GM19324 (cell line): ENCODE results near the gene GPC6.

Experiments used
- ATAC-seq: cut with Tn5 transposase; IDR thresholded peaks from one replicate; pipeline ENCODE4 v1.9.1; 2021; ENCODE audit warnings: mild to moderate bottlenecking, moderate library complexity; ENCODE audit not compliant: unreplicated experiment, low FRiP score

The GPC6 gene

GRCh38 chr13:93549326-93550005, 322.9 kb downstream of the GPC6 start:
- ATAC-seq: no peak

- no peak for ATAC-seq
These were observed 323.6 kb downstream of the GPC6 start for GRCh38 chr13:93550236-93550635.

DNA sequence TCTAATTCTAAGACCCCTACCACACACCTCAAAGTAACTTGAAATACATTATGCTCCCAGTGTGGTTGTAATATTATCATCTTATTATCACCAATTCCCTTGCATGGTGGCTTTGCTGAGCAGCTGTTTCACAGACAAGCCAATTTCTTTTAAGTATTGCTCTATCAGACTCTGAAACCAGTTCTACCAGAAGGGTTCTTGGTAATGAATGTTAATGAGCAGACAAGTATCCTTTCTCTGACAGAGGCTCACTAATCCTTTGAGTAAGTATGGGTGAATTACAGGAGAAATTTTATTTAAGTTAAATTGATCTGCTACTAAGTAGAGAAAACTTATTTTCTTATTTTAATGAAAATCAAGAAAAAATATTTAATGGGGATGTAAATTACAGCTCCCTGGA, 326.0 kb downstream of the GPC6 start:
- no peak for ATAC-seq

DNA sequence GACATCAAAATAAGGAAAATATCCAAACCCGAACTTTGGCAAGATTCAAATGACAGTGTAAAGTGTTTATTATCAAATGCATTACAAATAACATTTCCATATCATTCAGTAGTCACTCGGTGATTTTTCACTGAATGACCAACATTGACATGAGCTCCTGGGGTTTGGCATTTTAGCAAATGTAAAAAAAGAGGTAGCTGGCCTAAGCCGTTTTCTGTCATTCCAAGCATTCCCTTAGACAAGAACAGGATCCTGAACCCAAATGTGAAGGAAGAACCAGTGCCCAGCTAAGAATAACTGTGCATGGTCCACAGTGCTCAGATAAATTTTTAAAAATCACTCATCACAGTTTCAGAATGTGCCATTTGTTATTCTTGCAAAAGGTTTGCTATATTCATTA, 327.9 kb downstream of the GPC6 start:
- ATAC-seq: no peak

GRCh38 chr13:93558637-93559036, 332.0 kb downstream of the GPC6 start:
- no peak for ATAC-seq

GRCh38 chr13:93559718-93560117, 333.1 kb downstream of the GPC6 start:
- ATAC-seq: no peak

- ATAC-seq: no peak
These were observed 335.1 kb downstream of the GPC6 start for GRCh38 chr13:93561576-93562225.

DNA sequence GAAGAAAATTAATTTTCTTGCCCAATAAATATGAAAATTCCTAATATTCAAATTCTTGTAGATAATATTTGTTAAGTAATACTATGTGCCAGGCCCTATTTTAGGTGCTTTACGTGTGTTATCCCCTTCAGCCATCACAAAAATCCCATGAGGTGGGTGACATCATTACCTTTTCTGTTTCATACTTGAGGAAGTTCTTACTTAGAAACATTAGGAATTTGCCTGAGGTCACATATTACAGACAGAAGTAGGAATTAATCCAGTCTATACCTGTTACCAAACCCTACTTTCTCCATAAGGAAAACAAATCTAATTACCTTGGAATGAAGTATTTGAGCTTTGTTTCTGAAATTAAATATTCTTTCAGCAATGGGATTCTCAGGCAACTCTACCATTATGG, 336.1 kb downstream of the GPC6 start:
- ATAC-seq: no peak

- ATAC-seq: no peak
These were observed 350.5 kb downstream of the GPC6 start for GRCh38 chr13:93577105-93577504.

DNA sequence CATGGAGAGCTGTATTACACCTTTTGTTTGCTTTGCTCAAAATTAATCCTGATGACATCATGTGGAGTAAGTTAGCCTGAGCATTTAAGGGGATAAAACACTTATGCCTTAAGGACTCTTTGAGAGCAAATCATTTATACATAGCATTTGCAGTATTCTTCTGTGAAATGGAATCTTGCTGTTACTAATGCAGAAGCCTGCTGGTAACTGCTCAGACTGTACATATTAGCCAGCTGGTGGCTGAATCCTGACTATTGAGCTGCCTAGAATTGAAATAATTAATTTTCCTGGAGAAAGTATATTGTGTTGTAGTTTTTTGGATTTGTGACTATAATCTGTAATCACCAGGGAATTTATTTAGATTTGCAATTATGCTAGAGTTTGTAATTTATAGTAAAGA, 363.2 kb downstream of the GPC6 start:
- no peak for ATAC-seq

- no peak for ATAC-seq
These were observed 376.4 kb downstream of the GPC6 start for GRCh38 chr13:93603043-93603442.

DNA sequence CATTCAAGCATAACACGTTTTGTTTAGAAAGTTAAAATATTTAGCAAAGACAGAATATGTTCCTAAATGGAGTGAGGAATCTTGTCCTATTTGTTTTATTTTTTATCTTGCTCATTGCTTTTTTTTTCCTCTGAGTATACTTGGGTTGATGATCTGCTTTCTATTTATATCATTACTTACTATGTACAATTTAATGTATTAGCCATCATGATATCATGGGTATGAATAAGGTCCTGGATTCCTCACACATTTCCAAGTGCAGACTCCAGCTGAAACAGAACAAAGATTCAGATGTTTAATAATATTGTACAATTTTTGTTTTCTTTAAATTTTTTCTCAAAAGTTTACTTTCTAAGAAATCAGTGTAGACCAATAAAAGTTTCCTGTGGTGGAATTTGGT, 388.2 kb downstream of the GPC6 start:
- ATAC-seq: no peak

GRCh38 chr13:93620181-93620765, 393.7 kb downstream of the GPC6 start:
- no peak for ATAC-seq

GRCh38 chr13:93621051-93621450, 394.4 kb downstream of the GPC6 start:
- ATAC-seq: no peak

GRCh38 chr13:93621966-93622365, 395.4 kb downstream of the GPC6 start:
- ATAC-seq: no peak

GRCh38 chr13:93624311-93624777, 397.7 kb downstream of the GPC6 start:
- no peak for ATAC-seq

DNA sequence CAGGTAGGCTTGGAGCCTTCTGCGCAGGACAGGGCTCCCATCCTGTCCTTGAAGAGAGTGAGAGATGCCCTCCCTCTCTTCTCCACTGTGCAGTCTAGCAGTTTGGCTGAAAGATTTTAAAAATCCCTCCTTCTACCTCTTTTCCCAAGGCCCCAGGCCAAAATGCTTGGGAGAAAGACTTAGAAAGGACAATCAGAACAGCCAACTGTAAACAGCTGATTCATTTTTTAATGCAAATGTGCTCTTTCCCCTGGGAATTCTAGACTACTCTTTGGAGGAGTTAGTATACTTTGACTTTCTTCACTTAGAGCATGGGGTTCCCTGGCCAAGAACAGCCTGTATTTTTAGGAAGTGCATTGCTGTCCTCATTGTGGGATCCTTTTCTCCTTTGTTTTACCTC, 398.9 kb downstream of the GPC6 start:
- ATAC-seq: no peak

DNA sequence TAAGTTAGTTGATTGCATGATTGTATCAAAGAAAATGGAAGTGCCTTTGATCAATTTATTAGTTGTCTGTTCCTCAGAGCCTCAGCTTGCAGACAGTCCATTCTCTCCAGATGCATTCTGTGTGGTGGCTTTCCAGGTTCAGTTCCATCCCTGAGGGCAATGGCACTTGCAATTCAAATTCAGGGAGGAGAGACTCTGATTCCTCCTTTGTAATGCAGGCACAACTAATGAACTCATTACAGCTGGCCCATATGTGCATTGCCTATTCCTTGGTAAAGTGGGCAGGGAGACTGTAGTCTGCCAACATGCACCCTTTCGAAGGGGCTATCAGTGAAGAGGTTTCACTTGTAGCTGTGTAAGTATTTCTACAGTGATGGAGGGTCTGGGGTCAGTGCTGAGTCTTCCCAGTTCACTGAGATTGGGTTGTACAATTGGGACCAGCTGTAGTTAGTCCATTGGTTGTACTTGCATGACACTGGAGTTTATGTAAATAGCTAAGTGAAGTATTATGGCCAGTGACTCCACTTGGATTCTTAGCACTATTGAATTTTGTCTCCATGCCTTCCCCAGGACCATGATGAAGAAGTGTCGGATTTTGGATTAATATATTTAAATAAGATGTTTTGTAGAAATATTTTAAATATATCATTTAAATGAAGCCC, 401.7 kb downstream of the GPC6 start:
- no peak for ATAC-seq

GRCh38 chr13:93635616-93636032, 409.0 kb downstream of the GPC6 start:
- no peak for ATAC-seq

GRCh38 chr13:93637852-93638251, 411.2 kb downstream of the GPC6 start:
- ATAC-seq: no peak

- ATAC-seq: no peak
These were observed 413.8 kb downstream of the GPC6 start for GRCh38 chr13:93640452-93640851.
